HG03565 (cell line): ENCODE data around the gene CSNK1G1.
"Not testable (repeated sequence)": the region's sequence is repeated elsewhere in the genome, so short reads cannot be mapped to it uniquely, and the experiment has no call there.

ENCODE experiments used
- ATAC-seq: cut with Tn5 transposase; IDR thresholded peaks from one replicate; pipeline ENCODE4 v1.9.1; 2021; ENCODE audit warnings: mild to moderate bottlenecking, moderate library complexity; ENCODE audit not compliant: unreplicated experiment

The CSNK1G1 gene

DNA sequence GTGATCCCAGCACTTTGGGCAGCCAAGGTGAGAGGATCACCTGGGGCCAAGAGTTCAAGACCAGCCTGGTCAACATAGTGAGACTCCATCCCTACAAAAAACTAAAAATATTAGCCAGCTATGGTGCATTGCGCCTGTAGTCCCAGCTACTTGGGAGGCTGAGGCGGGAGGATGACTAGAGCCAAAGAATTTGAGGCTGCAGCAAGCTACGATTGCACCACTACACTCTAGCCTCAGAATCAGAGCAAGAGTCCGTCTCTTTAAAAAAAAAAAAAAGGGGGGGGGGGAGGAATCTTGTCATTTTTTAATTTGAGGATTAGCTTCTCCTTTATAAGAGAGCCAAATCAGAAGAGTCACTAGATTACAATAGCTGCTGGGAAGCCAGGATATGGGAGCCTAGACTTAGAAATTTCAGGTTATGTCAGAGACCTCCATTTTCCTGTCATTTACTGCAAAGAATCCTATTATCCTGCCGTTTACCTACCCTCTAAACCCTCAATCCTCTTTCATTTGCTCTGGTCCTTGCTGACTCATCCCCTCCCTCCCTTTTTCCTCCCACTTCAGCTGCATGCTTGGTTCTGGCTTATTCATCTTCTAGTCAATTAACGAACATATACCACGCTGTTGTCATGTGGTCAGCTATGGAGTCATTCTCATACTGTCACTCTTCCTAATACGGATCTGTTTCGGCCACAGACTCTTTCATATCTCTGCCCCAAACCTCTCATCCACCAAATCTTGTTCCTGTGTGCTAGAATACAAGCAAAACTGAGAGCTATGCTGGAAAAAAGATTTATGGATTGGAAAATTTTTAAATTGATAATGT lies 109.4 kb downstream of the CSNK1G1 start:
- ATAC-seq = peak; percentile 87

DNA sequence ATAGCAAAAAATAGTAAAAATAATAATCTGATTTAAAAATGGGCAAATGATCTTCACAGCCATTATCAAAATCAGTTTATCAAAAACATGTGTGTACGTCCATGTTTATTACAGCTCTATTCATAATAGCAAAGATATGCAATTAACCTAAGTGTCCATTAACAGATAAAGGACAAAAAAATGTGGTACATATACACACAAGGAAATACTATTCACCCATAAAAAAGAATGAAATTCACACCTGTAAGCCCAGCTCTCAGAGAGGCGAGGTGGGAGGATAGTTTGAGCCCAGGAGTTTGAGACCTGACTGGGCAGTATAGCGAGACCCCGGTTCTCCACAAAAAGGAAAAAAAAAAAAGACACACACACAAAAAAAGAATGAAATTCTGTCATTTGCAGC lies 110.6 kb downstream of the CSNK1G1 start:
- no peak for ATAC-seq

DNA sequence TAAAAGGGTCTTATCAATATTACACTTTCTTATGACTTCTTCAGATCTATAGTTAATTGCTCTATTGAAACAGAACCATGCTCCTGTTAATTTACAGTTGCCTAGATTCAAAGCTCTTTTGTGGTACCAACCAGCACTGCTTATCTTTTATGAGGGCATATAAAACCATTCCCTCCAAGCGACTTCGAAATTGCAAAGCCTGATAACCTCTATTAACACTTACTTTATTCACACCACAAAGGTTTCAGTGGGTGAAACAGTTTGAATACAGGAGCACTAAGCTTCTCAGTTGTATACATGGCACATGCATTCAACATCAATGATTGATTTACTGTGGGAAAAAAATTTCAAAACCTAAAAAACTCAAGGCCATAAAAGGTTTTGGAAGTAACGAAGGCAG lies 118.3 kb downstream of the CSNK1G1 start:
- no peak for ATAC-seq

DNA sequence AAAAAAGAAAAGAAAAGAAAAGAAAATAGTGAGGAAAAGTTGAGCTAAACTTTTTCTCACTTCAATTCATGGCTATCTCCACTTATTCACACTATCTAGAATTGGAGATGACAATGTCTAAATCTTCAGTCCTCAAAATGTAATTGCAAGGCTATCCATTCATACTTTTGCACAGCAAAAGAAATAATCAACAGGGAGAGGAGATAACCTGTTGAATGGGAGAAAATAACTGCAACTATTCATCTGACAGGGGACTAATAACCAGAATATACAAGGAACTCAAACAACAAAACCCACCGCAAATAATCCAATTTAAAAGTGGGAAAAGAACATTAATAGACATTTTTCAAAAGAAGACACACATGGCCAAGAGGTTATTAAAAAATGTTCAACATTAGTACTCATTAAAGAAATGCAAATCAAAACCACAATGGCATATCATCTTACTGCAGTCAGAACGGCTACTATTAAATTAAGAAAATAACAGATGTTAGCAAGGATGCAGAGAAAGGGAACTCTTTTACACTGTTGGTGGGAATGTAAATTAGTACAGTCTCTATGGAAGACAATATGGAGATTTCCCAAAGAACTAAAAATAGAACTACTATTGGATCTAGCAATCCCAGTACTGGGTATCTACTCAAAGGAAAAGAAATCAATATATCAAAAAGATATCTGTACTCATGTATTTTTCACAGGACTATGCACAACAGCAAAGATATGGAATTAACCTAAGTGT lies 119.6 kb downstream of the CSNK1G1 start:
- ATAC-seq = no peak

DNA sequence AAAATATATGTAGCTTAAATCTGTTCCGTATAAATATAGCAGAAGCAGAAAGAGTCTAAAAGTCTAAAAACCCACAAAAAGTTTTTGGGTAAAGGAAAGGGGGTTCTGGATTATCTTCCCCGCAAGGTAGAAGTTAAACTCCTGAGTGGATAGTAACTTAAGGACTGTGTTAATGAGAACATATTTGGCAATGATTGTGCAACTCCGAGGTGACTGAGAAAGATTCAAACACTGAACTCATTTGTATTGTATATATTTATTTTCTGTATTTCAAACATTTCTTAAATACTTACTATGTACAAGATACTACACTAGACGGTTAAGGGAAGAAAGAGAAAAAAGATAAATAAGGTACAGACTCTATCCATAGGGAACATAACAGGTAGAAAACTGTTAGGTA lies 120.4 kb downstream of the CSNK1G1 start:
- no peak for ATAC-seq

DNA sequence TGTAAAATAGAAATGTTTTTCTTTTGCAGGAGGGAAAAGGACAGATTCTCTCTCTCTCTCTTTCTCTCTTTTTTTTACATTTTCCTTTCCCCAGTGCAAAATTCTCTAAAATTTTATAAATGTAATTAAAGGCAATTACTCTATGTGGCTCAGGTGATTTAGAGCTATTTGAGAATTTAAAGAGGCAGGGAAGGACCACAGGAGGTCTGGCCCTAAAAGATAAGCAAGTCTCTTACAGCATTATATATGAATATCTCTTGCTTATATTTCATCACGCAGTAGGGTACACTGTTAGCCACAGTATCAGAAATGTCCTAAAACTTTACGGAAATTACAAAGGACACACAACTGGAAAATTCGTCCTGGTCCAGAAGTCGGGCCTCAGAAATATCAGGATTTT lies 122.7 kb downstream of the CSNK1G1 start:
- no peak for ATAC-seq

DNA sequence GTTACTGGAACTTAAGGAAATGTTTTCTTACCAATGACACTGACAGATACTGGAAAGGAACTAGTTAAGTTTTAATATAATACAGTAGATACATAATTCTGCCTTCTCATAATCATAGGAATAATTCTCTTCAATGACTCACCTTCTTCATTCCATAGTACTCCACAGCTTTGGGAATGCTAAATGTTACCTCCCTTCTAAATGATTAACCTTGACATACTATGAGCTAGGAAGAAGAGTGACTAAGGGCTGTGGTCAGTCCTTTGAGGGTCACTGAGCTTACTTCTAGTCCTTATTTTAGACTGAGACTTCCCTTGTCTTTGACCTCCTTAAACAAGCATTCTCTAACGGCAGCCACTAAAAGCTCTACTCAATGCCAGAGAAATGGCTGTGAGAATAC lies 123.6 kb downstream of the CSNK1G1 start:
- ATAC-seq = no peak

DNA sequence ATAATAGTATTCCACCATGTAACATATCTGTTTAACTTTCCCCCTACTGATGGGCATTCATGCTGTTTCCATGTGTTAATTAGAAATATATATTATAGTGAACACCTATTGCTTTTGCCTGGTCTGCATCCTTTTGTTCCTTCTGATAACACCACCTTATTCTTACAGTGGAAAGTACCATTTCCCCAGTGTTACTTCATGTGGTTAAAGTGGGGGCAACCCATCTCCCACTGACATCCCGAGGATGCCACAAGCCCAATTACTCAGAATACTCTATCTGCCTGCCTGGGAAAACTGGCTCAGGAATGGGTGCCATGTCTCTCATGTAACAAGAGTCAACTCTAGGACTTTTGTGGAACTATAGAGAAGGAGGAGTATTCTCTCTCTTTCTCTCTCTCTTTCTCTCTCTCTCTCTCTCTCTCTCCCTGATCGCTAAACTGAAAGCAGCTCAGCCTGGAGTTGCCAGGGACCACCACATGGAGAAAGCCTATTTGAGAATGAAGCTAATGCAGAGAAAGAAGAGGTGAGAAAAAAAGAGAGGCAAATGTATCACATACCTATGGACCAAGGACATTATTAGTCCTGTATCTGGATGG lies 126.7 kb downstream of the CSNK1G1 start:
- ATAC-seq = no peak

DNA sequence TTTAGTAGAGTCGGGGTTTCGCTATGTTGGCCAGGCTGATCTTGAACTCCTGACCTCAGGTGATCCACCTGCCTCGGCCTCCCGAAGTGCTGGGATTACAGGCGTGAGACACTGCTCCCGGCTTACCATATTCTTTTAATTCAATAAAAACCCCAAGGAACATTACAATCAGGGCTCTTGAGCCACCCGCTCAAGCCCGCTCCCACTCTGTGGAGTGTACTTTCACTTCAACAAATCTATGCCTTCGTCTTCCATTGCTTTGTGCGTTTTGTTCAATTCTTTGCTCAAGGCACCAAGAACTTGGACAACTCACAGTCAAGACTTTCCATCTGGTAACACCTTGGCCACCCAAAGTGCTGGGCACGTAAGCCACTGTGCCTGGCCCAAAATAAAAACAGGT lies 130.2 kb downstream of the CSNK1G1 start:
- no peak for ATAC-seq

DNA sequence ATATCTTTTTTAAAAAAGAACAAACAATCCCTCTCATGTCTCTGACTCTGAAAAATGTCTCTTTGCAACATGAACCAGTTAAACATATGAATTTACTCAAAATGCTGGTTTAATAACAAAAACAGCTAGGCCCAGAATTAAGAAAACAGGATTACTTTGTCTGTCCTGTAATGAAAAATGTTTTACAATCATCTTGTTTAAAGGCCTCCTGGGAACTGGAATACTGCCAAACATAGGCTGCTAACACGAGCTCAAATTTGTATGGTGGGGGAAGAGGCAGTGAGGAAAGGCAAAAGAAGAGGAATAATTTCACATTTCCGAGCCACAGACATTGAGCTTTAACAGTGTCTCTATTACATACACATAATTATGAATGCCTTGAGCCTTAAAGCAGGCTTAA lies 131.5 kb downstream of the CSNK1G1 start:
- ATAC-seq = no peak

DNA sequence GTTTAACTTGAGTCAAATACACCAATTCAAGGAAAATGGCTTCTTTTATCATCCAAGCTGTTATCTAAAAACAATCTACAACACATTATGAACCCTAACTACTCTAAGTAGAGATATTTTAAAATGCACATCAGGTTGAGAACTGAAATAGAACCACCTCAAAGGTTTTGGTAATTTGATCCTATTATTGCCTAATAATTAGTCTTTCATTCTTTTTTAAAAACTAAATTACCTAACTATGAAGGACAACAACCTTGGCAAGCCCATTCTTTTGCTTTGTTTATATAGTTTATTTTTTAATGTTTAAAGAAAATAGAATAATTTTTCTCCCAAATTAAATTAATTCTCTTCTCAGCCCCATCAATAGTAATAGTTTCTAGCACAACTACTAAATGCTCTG lies 132.1 kb downstream of the CSNK1G1 start:
- no peak for ATAC-seq

DNA sequence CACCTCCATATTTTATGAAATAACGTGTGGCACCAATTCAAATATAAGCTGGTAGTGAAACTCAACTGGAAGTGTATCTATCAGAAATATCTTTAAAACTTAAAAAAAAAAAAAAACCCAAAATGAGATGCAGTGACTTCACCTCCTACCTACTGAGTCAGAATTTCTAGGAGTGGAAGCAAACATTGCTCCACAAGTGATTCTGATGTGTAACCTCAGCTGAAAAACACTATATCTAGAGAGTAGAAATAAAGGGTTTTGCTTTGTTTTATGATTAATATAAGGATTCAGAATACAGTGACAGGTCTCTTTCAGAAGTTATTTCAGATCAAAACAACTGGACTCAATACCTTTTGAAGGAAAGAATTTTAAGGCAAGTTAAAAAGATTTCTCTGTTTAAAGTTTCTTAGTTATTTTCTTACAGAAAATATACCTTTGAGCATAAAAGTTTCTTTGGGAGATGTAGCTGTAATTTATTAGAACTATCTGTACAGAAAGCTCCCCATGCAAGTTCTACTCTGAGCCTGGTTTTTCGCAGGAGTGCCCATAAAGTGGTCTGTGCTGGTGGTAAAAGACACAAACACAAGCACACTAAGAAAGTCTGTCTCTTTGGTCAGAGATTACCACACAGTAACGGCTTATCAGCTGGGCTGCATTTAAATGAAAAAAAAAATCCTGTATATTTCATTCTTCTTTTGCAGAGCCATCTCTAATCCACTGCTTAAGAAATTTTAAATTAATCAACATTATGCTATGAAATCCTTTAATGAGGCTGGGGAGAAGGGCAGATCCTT lies 133.2 kb downstream of the CSNK1G1 start:
- ATAC-seq = no peak

DNA sequence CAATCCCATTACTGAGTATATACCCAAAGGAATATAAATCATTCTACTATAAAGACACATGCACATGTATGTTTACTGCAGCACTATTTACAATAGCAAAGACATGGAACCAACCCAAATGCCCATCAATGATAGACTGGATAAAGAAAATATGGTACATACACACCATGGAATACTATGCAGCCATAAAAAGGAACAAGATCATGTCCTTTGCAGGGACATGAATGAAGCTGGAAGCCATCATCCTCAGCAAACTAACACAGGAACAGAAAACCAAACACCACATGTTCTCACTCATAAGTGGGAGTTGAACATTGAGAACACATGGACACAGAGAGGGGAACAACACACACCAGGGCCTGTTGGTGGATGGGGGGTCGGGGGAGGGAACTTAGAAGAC lies 134.1 kb downstream of the CSNK1G1 start:
- ATAC-seq = not testable (repeated sequence)

DNA sequence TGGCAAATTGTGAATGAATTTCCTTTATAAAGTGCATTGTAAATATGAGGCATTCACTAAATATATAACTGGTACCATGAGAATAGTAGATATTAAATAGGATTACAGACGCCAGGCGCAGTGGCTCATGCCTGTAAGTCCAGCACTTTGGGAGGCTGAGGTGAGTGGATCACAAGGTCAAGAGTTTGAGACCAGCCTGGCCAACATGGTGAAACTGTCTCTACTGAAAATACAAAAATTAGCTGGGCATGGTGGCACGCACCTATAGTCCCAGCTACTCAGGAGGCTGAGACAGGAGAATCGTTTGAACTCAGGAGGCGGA lies 138.6 kb downstream of the CSNK1G1 start:
- ATAC-seq = not testable (repeated sequence)

DNA sequence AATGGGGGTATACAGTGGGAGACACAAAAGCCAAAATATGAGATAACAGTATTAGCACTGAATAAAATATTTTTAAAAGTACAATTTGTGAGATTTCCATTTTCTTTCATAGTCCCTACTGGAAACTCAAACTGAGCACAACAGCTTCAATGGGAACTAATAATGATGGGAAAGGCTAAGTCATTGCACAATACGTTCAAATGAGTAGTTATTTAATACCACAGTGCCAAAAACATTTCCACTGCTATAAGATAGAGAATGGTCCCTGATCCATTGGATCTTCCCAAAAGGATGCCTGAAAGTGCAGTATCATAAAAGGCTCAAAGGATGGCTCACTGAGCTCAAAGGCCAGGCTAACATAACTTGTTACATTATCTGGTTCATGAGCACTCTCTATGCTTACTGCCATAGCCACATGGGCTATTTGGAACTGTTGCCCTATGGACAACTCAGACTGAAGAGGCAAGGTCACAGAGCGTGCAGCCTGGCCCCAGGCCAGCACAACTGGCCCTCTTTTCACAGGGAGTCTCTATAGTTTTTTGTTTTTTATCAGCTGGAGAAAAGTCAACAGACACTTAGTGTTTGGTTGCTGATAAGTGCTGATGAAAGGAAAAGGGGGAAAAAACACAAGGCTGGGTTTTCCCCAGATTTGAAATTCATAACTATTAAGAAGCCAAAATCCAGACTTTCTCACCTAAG lies 139.1 kb downstream of the CSNK1G1 start:
- no peak for ATAC-seq

DNA sequence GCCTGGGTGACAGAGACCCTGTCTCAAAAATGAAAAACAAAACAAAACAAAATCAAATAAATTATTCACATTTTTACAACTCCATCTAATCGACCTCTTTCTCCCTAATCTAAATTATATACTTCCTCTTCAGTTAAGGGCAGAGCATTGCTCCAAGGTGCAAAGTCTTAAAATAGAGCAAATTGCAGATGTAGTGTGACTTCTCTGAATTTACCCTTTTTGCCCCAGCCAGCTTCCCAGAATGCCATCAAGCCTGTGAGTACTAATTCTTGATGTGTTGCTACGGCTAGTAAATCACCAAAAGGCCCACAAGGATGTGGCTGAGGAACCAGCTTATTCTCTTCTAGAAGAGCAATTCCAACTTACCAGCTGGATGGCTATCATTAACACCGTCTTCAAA lies 139.8 kb downstream of the CSNK1G1 start:
- no peak for ATAC-seq

DNA sequence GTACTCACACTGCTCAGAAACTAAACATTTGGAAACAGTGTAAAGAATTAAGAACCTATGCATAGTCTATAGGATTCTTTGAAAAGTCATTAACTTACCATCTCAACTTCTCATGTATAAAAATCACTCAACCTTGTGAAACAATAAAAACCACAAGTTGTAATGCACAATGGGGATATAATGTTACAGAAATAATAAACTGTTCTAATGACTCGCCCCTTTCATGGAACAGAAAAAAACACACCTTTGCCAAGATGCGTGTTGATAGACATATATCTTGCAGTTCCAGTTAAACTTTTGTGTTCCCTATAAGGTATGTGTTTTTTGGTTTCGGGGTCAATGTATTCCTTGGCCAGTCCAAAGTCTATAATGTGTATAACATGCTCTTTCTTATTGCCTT lies 142.3 kb downstream of the CSNK1G1 start:
- no peak for ATAC-seq

DNA sequence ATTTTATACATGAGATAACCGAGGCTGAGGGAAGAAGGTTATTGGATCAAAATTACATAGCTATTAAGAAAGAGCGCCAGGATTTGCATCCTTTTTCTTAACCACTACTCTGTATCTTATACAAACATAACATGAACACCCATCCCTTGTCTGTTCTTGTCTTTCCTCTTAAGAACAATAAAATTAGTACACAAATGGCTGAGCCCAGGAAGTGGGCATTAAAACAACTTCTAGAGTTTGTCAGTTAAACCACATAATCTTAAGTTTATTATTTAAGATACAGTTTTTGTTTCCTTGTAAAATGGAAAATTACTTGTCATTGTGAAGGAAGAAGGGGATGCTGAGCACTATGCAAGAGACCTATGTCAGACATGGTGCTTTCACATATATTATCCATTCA lies 144.3 kb downstream of the CSNK1G1 start:
- no peak for ATAC-seq

DNA sequence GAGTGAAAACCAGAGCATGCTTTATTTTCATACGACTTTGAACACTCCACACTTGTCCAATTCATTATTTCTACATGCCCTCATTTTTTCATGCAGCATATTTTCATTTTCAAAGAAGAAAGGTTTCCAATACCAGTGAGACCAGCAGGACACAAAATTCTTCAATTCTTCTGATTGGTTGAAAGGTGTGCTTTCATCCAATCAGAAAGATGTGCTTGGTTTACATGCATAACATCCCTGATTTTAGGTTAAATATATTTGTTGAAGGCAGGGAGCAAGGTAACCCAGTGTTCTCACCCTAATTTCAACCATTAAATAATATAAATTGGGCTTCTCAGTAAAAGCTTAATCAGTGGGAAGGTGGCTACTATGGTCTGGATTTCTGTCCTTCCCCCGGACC lies 145.6 kb downstream of the CSNK1G1 start:
- ATAC-seq = no peak

DNA sequence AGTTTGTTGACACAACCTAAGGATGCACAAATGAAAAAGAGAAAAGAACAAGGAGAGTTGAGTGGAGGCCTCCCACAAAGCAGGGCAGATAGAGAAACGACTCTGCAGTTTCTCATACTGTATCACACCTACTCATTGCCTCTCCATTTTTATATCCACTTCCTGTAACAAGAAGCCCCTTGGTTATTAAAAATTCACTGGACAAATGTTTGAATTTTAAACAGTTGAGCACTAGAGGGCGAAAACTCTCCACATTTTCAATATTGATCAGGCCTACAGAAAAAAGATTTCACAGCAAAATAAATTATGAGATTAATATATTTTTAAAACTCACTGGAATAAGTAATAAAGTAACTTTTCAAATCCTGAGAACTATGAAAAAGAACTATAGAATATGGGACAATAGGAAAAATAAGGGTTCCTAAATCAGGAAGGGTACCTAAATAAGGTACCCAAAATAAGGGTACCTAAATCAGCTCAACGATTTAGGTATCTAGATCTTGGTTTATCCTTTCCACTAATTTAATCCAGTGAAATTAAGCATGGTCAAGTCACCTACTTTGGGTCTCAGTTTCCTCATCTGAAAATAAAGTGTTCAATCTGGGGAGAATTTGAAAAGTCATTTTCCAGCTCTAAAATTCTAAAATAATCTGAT lies 146.2 kb downstream of the CSNK1G1 start:
- ATAC-seq = no peak
